ENCODE results near the gene ABCC4.

DNA sequence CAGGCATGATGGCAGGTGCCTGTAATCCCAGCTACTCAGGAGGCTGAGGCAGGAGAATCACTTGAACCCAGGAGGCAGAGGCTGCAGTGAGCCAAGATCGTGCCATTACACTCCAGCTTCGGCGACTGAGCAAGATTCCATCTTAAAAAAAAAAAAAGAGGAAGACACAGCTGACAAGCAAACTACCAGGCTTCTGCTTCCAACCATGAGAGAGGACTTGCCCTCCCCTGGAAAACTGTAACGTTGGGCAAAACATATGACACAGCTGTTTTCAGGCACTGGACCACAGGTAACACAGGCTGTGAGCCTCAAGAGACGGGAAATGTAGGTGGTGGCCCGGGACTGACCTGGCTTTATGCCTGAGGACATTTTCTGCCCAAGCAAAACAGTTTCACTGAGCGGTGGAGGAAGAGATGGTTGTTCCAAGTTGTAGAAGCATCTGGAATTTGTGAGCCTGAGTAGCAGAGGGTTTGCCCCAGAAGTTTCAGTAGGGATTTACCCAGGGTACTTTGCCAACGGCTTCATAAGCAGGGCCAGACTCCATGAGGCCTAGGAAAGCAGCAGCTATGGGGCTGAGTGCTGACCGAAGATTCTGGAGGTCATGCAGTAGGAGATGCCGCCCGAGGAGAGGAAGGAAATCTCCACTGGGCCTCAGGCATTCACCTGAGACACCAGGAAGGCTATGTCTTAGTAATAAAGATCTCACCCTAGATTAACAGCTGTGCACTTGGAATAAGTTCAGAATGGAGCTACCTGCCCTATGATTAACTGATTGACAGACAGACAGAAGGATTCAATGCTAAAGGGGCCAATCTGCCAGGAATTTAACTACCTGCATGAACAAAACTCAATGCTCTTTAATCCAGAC lies 88.0 kb downstream of the ABCC4 start:
- TF ChIP-seq, protein P1, sequence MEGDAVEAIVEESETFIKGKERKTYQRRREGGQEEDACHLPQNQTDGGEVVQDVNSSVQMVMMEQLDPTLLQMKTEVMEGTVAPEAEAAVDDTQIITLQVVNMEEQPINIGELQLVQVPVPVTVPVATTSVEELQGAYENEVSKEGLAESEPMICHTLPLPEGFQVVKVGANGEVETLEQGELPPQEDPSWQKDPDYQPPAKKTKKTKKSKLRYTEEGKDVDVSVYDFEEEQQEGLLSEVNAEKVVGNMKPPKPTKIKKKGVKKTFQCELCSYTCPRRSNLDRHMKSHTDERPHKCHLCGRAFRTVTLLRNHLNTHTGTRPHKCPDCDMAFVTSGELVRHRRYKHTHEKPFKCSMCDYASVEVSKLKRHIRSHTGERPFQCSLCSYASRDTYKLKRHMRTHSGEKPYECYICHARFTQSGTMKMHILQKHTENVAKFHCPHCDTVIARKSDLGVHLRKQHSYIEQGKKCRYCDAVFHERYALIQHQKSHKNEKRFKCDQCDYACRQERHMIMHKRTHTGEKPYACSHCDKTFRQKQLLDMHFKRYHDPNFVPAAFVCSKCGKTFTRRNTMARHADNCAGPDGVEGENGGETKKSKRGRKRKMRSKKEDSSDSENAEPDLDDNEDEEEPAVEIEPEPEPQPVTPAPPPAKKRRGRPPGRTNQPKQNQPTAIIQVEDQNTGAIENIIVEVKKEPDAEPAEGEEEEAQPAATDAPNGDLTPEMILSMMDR (IDR thresholded peaks at IDR 0.05): no peak
- no peak for TF ChIP-seq EZH2 (IDR thresholded peaks at IDR 0.05; ENCODE audit: borderline replicate concordance, insufficient read depth, low read depth, low read length, poor library complexity, severe bottlenecking)
